Right lobe of liver (tissue), 4 donors: Measurements from ENCODE around the gene PCED1A.

Experiments used
- POLR2A ChIP-seq: fragments of 450-650 bp; IDR thresholded peaks from one replicate; pipeline ENCODE4 v1.6.1; 2017; ENCODE audit warnings: antibody characterized with exemption, mild to moderate bottlenecking
- TF ChIP-seq, protein P1 (sequence below), 4 donors: fragments of 200-600 bp in 3 of 4; fragments of 450-650 bp in 1 of 4; IDR thresholded peaks; one replicate each; pipeline versions ENCODE4 v1.5.1 to v1.8.0; 2016 to 2022; ENCODE audit warnings: antibody characterized with exemption in 4 of 4, mild to moderate bottlenecking in 2 of 4
- donor health status: DM: no; HTN: no; CAD: no.
- donor health status: DM: no; HTN: no; CAD: no.
- donor health status: DM: no; HTN: yes; CAD: no.

DNA sequence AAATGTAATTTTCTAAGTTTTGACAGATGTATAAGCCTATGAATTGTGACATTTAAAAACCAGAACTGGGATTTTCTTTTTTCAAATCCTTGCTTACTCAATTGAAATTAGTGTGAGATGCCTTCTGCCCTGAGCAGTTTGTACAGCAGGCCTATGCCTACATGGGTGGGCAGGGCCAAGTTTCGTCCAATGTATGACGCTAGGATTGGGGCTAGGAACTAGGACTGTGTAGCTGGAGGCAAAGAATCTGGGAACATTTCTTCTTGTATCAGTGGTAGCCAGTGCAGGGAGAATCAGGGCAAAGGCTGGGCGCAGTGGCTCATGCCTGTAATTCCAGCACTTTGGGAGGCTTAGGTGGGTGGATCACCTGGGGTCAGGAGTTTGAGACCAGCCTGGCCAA, 28.9 kb upstream of the PCED1A start:
- TF ChIP-seq, protein P1, sequence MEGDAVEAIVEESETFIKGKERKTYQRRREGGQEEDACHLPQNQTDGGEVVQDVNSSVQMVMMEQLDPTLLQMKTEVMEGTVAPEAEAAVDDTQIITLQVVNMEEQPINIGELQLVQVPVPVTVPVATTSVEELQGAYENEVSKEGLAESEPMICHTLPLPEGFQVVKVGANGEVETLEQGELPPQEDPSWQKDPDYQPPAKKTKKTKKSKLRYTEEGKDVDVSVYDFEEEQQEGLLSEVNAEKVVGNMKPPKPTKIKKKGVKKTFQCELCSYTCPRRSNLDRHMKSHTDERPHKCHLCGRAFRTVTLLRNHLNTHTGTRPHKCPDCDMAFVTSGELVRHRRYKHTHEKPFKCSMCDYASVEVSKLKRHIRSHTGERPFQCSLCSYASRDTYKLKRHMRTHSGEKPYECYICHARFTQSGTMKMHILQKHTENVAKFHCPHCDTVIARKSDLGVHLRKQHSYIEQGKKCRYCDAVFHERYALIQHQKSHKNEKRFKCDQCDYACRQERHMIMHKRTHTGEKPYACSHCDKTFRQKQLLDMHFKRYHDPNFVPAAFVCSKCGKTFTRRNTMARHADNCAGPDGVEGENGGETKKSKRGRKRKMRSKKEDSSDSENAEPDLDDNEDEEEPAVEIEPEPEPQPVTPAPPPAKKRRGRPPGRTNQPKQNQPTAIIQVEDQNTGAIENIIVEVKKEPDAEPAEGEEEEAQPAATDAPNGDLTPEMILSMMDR (IDR thresholded peaks at IDR 0.05) = no peak
- no peak for TF ChIP-seq POLR2A
